ENCODE data around the gene PDE4B. TPM values are rescaled to one million over a fixed set of nuclear protein-coding genes. Genes with fewer than 3 reads are reported as not detected.

PDE4B gene
- total RNA-seq, 1 donor from 2014 or later, result 29.0 TPM

DNA sequence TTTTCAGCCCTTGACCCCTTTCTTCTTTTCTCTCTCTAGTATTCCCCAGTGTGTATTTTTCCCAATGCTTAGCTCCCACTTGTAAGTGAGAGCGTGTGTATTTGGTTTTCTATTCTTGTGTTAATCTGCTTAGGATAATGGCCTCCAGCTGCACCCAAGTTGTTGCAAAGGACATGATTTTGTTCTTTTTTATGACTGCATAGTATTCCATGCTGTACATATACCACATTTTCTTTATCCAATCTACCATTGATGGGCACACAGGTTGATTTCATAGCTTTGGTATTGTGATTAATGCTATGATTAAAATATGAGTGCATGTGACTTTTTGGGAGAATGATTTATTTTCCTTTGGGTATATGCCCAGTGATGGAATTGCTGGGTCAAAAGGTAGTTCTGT lies 104.8 kb downstream of the PDE4B start:
- intact Hi-C loops (cut with DNase I), result no loop called here
- H3K4me3 ChIP-seq, result no peak overlapping the region
- no peak for TF ChIP-seq POLR2AphosphoS5 (IDR thresholded peaks at IDR 0.05; ENCODE audit: insufficient read depth in 1 of 2, low read depth in 1 of 2)
- TF ChIP-seq, protein P1, sequence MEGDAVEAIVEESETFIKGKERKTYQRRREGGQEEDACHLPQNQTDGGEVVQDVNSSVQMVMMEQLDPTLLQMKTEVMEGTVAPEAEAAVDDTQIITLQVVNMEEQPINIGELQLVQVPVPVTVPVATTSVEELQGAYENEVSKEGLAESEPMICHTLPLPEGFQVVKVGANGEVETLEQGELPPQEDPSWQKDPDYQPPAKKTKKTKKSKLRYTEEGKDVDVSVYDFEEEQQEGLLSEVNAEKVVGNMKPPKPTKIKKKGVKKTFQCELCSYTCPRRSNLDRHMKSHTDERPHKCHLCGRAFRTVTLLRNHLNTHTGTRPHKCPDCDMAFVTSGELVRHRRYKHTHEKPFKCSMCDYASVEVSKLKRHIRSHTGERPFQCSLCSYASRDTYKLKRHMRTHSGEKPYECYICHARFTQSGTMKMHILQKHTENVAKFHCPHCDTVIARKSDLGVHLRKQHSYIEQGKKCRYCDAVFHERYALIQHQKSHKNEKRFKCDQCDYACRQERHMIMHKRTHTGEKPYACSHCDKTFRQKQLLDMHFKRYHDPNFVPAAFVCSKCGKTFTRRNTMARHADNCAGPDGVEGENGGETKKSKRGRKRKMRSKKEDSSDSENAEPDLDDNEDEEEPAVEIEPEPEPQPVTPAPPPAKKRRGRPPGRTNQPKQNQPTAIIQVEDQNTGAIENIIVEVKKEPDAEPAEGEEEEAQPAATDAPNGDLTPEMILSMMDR (IDR thresholded peaks at IDR 0.05), result no peak
- TF ChIP-seq POLR2A (IDR thresholded peaks at IDR 0.05), result no peak

DNA sequence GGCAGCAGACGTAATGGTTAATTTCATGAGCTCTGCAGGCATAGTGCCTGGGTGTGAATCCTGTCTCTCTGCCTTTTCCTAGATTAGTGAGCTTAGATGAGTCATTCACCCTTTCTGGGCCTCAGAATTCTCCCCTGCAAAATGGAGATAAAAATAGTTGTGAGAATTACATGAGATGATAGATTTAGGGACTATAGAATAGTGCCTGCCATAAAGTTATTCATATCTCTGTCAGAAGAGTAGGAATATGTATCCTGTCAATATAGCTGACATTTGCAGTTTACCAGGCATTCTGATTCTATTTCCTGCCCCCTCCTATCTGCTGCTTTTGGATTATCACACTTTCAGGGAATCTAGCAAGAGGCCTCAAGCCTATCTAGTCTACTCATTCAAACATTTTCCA lies 112.0 kb downstream of the PDE4B start:
- intact Hi-C loops (cut with DNase I), result no loop called here

More for the DNA sequence above, 104.8 kb downstream of the PDE4B start:
- no peaks in the 10 kb centered on the region for H3K9me3 ChIP-seq
- H3K4me1 ChIP-seq, result no peaks in the 10 kb centered on the region
- no peaks in the 10 kb centered on the region for H3K27me3 ChIP-seq
- no peaks in the 10 kb centered on the region for H3K36me3 ChIP-seq
- H3K27ac ChIP-seq, result no peak overlapping the region
- DNase-seq (ENCODE audit: extremely low spot score in 2 of 2), result no peak

DNA sequence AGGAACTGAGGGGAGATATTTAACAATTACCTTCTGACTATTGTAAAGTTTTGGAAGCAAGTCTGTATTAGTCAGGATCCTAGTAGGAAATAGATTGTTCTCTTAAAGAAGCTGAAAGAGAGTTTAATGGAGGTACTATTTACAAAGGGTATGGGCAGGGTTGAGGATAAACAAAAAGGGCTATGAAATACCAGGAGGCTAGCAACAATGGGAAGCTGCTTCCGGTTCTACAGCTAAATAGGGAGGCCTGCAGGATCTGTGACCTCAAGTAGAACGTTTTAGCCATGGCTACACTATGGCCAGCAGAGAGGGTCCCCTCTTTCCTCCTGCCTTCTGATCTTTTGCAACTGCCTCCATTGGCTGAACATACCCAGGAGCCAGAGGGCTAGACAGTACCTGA lies 117.7 kb downstream of the PDE4B start:
- TF ChIP-seq POLR2A (IDR thresholded peaks at IDR 0.05) (no peak), POLR2AphosphoS5 (IDR thresholded peaks at IDR 0.05; ENCODE audit: insufficient read depth in 1 of 2, low read depth in 1 of 2) (no peak)
- TF ChIP-seq, protein P1 (IDR thresholded peaks at IDR 0.05), result no peak
- DNase-seq (ENCODE audit: extremely low spot score in 2 of 2), result no peak
- Histone ChIP-seq H3K27ac (no peak overlapping the region), H3K4me1 (no peaks in the 10 kb centered on the region), H3K4me3 (no peak overlapping the region), H3K27me3 (no peaks in the 10 kb centered on the region), H3K9me3 (no peaks in the 10 kb centered on the region), H3K36me3 (no peaks in the 10 kb centered on the region)
- intact Hi-C loops (cut with DNase I), result no loop called here

More for the DNA sequence above, 112.0 kb downstream of the PDE4B start:
- Histone ChIP-seq H3K27ac (no peak overlapping the region), H3K4me1 (no peaks in the 10 kb centered on the region), H3K4me3 (no peak overlapping the region), H3K36me3 (no peaks in the 10 kb centered on the region), H3K9me3 (no peaks in the 10 kb centered on the region), H3K27me3 (no peaks in the 10 kb centered on the region)
- TF ChIP-seq, protein P1 (IDR thresholded peaks at IDR 0.05), result no peak
- TF ChIP-seq POLR2AphosphoS5 (IDR thresholded peaks at IDR 0.05; ENCODE audit: insufficient read depth in 1 of 2, low read depth in 1 of 2) (no peak), POLR2A (IDR thresholded peaks at IDR 0.05) (no peak)
- DNase-seq (ENCODE audit: extremely low spot score in 2 of 2), result no peak

- DNase-seq (ENCODE audit: extremely low spot score in 2 of 2), result no peak
- Histone ChIP-seq H3K4me1 (no peaks in the 10 kb centered on the region), H3K36me3 (no peaks in the 10 kb centered on the region), H3K27me3 (no peaks in the 10 kb centered on the region), H3K9me3 (no peaks in the 10 kb centered on the region), H3K27ac (no peak overlapping the region), H3K4me3 (no peak overlapping the region)
- no peak for TF ChIP-seq POLR2A (IDR thresholded peaks at IDR 0.05)
- TF ChIP-seq, protein P1 (IDR thresholded peaks at IDR 0.05), result no peak
- TF ChIP-seq POLR2AphosphoS5 (IDR thresholded peaks at IDR 0.05; ENCODE audit: insufficient read depth in 1 of 2, low read depth in 1 of 2), result no peak
- intact Hi-C loops (cut with DNase I), result no loop called here
Observed at GRCh38 chr1:65911679-65912078, 119.0 kb downstream of the PDE4B start.

DNA sequence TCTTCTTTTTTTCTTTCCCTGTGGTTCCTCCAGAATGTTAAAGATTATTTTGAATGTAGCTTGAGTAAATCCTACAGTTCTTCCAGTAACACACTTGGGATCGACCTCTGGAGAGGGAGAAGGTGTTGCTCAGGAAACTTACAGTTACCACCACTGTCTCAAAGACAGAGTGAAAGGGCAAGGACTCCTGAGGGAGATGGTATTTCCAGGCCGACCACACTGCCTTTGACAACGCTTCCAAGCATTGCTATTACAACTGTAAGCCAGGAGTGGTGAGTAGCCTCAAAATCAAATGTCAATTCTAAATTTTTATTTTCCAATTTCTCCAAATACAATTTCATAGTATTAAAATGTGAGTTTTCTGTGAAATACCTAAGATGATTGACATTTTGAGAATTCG lies 125.9 kb downstream of the PDE4B start:
- intact Hi-C loops (cut with DNase I), result no loop called here

More for the DNA sequence above, 125.9 kb downstream of the PDE4B start:
- no peak overlapping the region for H3K4me3 ChIP-seq
- no peaks in the 10 kb centered on the region for H3K9me3 ChIP-seq
- no peak overlapping the region for H3K27ac ChIP-seq
- H3K36me3 ChIP-seq, result no peaks in the 10 kb centered on the region
- TF ChIP-seq POLR2AphosphoS5 (IDR thresholded peaks at IDR 0.05; ENCODE audit: insufficient read depth in 1 of 2, low read depth in 1 of 2) (no peak), POLR2A (IDR thresholded peaks at IDR 0.05) (no peak)
- TF ChIP-seq, protein P1 (IDR thresholded peaks at IDR 0.05), result no peak
- no peak for DNase-seq (ENCODE audit: extremely low spot score in 2 of 2)
- H3K27me3 ChIP-seq, result no peaks in the 10 kb centered on the region
- no peaks in the 10 kb centered on the region for H3K4me1 ChIP-seq

Data from vagina (tissue), 2 donors.